ENCODE measurements around the gene NAV2.

- TF ChIP-seq POLR2A (IDR thresholded peaks at IDR 0.05) (no peak), POLR2AphosphoS5 (IDR thresholded peaks at IDR 0.05) (no peak), CTCF (IDR thresholded peaks at IDR 0.05) (no peak), EP300 (IDR thresholded peaks at IDR 0.05; ENCODE audit: low read depth) (no peak)
These were observed 43.1 kb upstream of the NAV2 start for GRCh38 chr11:19669511-19669910.

Measured in transverse colon (tissue), 4 donors.